PC-3 (cell line): ENCODE measurements around the gene TH. TPM values are rescaled to one million over a fixed set of nuclear protein-coding genes. Genes with fewer than 3 reads are reported as not detected.

Experiments used
- ATAC-seq: fragments of 200-7000 bp; cut with Tn5 transposase; 2 replicates; pipeline ENCODE4 v1.9.1; 2020; ENCODE audit warnings: mild to moderate bottlenecking, moderate library complexity
- BruUV-seq: library from RNA; stranded (reverse); fragments of 400-500 nt; replicated peaks from 2 replicates; lab custom pipeline; 2021; lab: Mats Ljungman, UMichigan
- CTCF ChIA-PET: fragments of 300-600 bp; sonication (Branson Sonifier 250); formaldehyde crosslinking; loops from one replicate; lab custom pipeline; 2022; ENCODE audit warnings: antibody characterized with exemption; lab: Charles Lee
- POLR2A ChIA-PET: fragments of 300-600 bp; sonication (Branson Sonifier 250); formaldehyde crosslinking; loops from one replicate; lab custom pipeline; 2022; ENCODE audit warnings: antibody characterized with exemption; ENCODE audit not compliant: unreplicated experiment; lab: Charles Lee
- DNase-seq: peaks from one replicate; pipeline ENCODE4 v3.0.0-alpha.2; 2015
- H2AFZ ChIP-seq: fragments of 300-600 bp; sonication (generic); 2 replicates; pipeline ENCODE4 v1.6.0; 2016; ENCODE audit warnings: antibody characterized with exemption, low read length
- H3F3A ChIP-seq: fragments of 300-600 bp; sonication (generic); one replicate; pipeline ENCODE4 v1.6.0; 2017; ENCODE audit warnings: antibody characterized with exemption, low read length, control low read depth, mild to moderate bottlenecking; ENCODE audit not compliant: unreplicated experiment
- H3K27ac ChIP-seq: fragments of 300-600 bp; sonication (generic); 2 replicates; pipeline ENCODE4 v1.5.1; 2016; ENCODE audit warnings: mild to moderate bottlenecking, low read length
- H3K27me3 ChIP-seq: fragments of 300-600 bp; sonication (generic); 2 replicates; pipeline ENCODE4 v1.6.1; 2016; ENCODE audit warnings: low read length, mixed read lengths
- H3K36me3 ChIP-seq: fragments of 300-600 bp; sonication (generic); 2 replicates; pipeline ENCODE4 v1.6.1; 2016; ENCODE audit warnings: low read depth, mixed run types, low read length, mixed read lengths
- H3K4me1 ChIP-seq: fragments of 300-600 bp; sonication (generic); 2 replicates; pipeline ENCODE4 v1.5.1; 2016; ENCODE audit warnings: low read length; ENCODE audit not compliant: insufficient read depth
- H3K4me2 ChIP-seq: fragments of 300-600 bp; sonication (generic); 2 replicates; pipeline ENCODE4 v1.6.0; 2016; ENCODE audit warnings: low read length
- H3K4me3 ChIP-seq: fragments of 300-600 bp; sonication (generic); 2 replicates; pipeline ENCODE4 v1.5.1; 2016; ENCODE audit warnings: mild to moderate bottlenecking, low read length, mixed read lengths
- H3K79me2 ChIP-seq: fragments of 300-600 bp; sonication (generic); 2 replicates; pipeline ENCODE4 v1.6.1; 2017; ENCODE audit warnings: low read length, mixed read lengths
- H3K9ac ChIP-seq: fragments of 300-600 bp; sonication (generic); 2 replicates; pipeline ENCODE4 v1.6.0; 2016; ENCODE audit warnings: mild to moderate bottlenecking, low read length
- H3K9me2 ChIP-seq: fragments of 300-600 bp; sonication (generic); replicated peaks from 2 replicates; pipeline ENCODE4 v1.6.1; 2016; ENCODE audit warnings: mixed run types, low read length, mixed read lengths
- H3K9me3 ChIP-seq: fragments of 300-600 bp; sonication (generic); 2 replicates; pipeline ENCODE4 v1.6.1; 2016; ENCODE audit warnings: low read length, mixed read lengths
- H4K20me1 ChIP-seq: fragments of 300-600 bp; sonication (generic); 2 replicates; pipeline ENCODE4 v1.6.1; 2016; ENCODE audit warnings: low read length, mixed read lengths
- EZH2 ChIP-seq: fragments of 300-600 bp; sonication (generic); IDR thresholded peaks from one replicate; pipeline ENCODE4 v1.6.1; 2017; ENCODE audit warnings: antibody characterized with exemption, mild to moderate bottlenecking, low read length; ENCODE audit not compliant: unreplicated experiment
- EZH2phosphoT487 ChIP-seq: fragments of 300-600 bp; sonication (generic); IDR thresholded peaks from 2 replicates; pipeline ENCODE4 v1.6.1; 2018; ENCODE audit warnings: mild to moderate bottlenecking, antibody characterized with exemption, low read length, borderline replicate concordance
- intact Hi-C: fragments of 100-400 bp; cut with micrococcal nuclease; formaldehyde crosslinking; loops from 2 replicates; pipeline ENCODE4 v1.9.0; 2023
- microRNA-seq: library from miRNA; unstranded; fragments of <30 nt; microRNA quantifications from one replicate; pipeline ENCODE4 v1.1.0, GENCODE V29; 2020; ENCODE audit not compliant: unreplicated experiment
- total RNA-seq: library from RNA; depleted of rRNA; stranded (reverse); fragments of >200 nt; gene quantifications from 2 replicates; pipeline ENCODE4 v1.2.3, GENCODE V29; 2014; rRNA removed
- TF ChIP-seq, protein P1 (sequence below): fragments of 300-600 bp; sonication (generic); conservative IDR thresholded peaks from 2 replicates; pipeline ENCODE4 v1.5.1; 2017; ENCODE audit warnings: antibody characterized with exemption, low read depth, mild to moderate bottlenecking, low read length

TH gene
- total RNA-seq, 1 experiment from 2014 or later: 8.3 TPM

DNA sequence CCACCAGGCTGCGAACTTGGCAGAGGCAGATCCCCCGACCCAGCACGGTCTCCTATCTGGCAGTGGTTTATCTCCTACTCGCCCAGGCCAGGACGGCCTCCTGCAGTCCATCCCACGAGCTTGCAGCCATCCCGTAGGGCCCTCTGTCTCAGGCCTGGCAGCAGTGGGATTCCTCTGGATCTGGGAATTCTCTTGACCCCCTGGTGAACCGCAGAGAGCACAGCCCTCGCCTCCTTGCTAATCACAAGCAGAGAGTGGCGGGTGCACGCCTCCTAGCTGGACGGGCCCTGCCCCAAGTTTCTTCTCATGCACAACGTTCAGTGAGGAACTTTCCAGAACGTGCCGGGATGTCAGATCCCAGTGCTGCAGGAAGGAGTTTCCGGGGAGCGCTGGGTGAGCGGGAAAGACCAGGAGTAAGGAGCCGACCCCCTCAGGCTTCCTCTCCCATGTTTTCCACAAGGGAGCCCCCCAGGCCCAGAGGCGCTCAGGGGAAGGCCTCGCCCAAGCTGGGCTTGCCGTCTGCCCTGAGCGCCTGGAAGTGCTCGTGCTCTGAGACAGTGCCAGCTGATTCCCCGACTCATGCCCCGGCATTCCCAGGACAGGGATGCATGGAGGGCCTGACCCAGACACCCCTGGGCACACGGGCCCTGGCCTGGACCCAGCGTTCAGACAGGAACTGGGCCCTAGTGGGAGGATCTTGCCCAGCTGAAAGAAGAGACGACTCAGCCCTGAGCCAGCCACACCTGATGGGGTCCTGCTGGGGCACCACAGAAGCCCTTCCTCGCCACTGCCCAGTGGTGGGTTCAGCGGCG is 57.0 kb downstream of the TH start:
- DNase-seq (no peak), ATAC-seq (no peak)
- Histone ChIP-seq H3K27ac (no peak overlapping the region), H3K4me2 (no peak overlapping the region), H4K20me1 (no peaks in the 10 kb centered on the region), H2AFZ (no peak overlapping the region), H3K4me3 (no peak overlapping the region), H3K79me2 (no peaks in the 10 kb centered on the region), H3K9me3 (no peaks in the 10 kb centered on the region), H3F3A (no peaks in the 10 kb centered on the region), H3K9ac (no peak overlapping the region), H3K27me3 (no peaks in the 10 kb centered on the region), H3K9me2 (no peaks in the 10 kb centered on the region), H3K36me3 (no peaks in the 10 kb centered on the region), H3K4me1 (no peaks in the 10 kb centered on the region)
- no peak for TF ChIP-seq EZH2
- no peak for TF ChIP-seq EZH2phosphoT487
- TF ChIP-seq, protein P1, sequence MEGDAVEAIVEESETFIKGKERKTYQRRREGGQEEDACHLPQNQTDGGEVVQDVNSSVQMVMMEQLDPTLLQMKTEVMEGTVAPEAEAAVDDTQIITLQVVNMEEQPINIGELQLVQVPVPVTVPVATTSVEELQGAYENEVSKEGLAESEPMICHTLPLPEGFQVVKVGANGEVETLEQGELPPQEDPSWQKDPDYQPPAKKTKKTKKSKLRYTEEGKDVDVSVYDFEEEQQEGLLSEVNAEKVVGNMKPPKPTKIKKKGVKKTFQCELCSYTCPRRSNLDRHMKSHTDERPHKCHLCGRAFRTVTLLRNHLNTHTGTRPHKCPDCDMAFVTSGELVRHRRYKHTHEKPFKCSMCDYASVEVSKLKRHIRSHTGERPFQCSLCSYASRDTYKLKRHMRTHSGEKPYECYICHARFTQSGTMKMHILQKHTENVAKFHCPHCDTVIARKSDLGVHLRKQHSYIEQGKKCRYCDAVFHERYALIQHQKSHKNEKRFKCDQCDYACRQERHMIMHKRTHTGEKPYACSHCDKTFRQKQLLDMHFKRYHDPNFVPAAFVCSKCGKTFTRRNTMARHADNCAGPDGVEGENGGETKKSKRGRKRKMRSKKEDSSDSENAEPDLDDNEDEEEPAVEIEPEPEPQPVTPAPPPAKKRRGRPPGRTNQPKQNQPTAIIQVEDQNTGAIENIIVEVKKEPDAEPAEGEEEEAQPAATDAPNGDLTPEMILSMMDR: no peak
- BruUV-seq: no TSS peak
- POLR2A ChIA-PET: no interaction called here
- intact Hi-C loops: no loop called here
- CTCF ChIA-PET: interaction anchor here (0.6 kb wide), 1 partner anchor 454 kb away, joined by 4 read pairs; no protein-coding TSS in a partner anchor

Small RNA genes lying within 50 kb of the gene (microRNA-seq; reads per million reads assigned to microRNA genes)
- gene MIR4686 (2.0 reads per million), gene MIR483 (8.3 reads per million, percentile 33 among the genes with 10 or more reads in this experiment)

Other genes starting within 250 kb of the TH start
- gene MRPL23, start 224.5 kb downstream of the TH start, total RNA-seq: 232 and 299 TPM in 2 replicates
- gene H19, start 174.0 kb downstream of the TH start, total RNA-seq: not detected in 2 replicates
- 5.0 and 5.1 TPM in 2 replicates for gene IGF2, start 32.4 kb downstream of the TH start, total RNA-seq
- not detected in 2 replicates for gene INS, start 10.6 kb downstream of the TH start, total RNA-seq
- gene ASCL2, start 98.8 kb upstream of the TH start, total RNA-seq: 0.58 and 1.1 TPM in 2 replicates
- gene C11orf21, start 130.1 kb upstream of the TH start, total RNA-seq: not detected in 2 replicates
- gene TSPAN32, start 130.2 kb upstream of the TH start, total RNA-seq: not detected in 2 replicates
- 134 and 140 TPM in 2 replicates for gene CD81, start 205.5 kb upstream of the TH start, total RNA-seq
- 88.3 and 98.5 TPM in 2 replicates for gene TSSC4, start 228.9 kb upstream of the TH start, total RNA-seq